Measurements from ENCODE around the gene PRDM16.

Gene PRDM16

GRCh38 chr1:3032371-3033039 lies 36.5 kb upstream of the PRDM16 start:
- DNase-seq (ENCODE audit: low read depth): no peak

DNA sequence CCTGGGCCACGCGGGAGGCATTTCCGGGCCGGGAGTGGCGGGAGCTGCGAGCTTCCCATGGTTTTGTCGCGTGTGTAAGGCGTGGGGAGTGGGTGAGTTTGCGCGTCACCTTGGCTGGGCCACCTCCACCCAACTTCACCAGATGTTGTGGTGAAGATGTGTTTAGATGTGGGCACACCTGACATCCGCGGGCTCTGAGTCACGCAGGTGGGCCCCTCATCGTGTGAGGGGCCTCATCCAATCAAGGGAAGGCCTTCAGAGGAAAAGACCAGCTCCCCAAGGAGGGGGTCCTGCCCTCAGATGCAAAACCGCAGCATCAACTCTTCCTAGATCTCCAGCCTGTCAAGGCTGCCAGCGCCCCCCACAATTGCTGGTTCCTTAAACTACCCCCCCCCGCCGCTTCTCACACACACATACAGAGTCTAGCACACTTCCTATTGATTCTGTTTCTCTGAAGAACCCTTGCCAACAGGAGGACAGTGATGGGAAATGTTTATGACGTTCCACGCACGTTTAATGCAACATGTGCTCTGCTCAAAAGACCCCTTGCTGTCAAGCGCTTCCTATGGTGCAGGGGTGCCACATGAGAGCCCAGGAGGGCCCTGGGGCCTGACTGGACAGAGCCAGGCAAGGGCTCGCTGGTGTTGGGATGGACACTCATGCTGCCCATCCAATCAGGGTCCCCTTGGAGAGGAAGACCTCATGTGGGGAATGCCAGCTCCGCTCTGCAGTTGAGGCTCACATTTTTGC lies 35.8 kb upstream of the PRDM16 start:
- DNase-seq (ENCODE audit: low read depth): peak; percentile 35

GRCh38 chr1:3033790-3034090 lies 35.3 kb upstream of the PRDM16 start:
- no peak for DNase-seq (ENCODE audit: low read depth)

DNA sequence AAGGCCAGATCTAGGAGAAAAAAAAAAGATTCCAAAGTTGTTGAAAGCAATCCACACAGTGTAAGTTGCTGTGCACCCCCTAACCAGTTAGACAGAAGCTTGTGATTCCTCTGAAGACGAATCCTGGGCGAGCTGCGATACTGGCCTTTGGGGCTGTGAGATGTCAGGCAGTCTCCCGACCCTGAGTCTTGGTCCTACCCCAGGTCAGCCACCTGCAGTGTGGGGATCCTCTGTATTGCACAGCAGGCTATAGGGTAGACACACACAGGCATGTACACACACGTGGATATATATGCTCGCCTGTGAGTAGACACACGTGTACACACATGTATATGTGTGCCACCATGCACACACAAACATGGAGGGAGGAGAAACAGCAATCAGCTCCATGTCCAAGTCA lies 34.8 kb upstream of the PRDM16 start:
- no peak for DNase-seq (ENCODE audit: low read depth)

DNA sequence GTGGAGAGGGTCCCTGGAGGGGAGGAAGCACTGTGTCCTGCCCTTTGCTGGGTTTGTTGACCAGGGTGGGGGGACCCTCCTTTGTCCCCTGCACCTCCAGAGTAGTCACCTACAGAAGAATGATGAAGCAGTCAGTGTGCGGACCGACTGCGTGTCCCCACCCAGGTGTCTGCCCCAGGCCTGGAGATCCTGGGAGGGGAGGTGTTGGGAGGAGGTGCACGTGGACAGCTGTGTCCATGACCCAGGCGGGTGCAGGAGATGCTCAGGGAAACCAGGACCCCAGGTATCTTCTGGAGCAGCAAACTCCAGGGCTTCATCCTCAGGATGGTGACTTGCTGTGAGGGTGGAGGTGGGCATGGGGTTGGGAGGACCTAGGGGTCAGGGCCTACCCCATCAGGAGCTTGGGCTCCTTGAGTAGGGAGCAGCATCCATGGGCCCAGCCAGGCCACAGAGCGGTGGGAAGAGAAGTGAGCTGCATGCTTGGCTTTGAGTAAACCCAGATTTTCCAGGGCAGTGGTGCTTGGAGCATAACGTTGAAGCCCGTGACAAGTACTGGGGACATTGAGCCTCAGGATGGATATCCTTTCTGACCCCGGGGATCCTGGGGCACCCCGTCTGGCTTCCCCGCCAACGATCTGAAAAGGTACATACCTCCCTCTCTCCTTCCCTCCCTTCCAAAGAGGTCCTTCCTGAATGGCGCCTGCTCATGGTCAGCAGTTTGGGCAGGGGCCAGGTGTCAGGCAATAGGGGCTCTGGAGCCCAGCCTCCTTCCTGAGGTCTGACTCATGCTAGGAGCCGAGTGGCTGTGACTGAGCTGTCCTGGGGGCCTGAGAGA lies 34.1 kb upstream of the PRDM16 start:
- DNase-seq (ENCODE audit: low read depth): no peak

- no peak for DNase-seq (ENCODE audit: low read depth)
These were observed 33.2 kb upstream of the PRDM16 start for GRCh38 chr1:3035563-3036446.

DNA sequence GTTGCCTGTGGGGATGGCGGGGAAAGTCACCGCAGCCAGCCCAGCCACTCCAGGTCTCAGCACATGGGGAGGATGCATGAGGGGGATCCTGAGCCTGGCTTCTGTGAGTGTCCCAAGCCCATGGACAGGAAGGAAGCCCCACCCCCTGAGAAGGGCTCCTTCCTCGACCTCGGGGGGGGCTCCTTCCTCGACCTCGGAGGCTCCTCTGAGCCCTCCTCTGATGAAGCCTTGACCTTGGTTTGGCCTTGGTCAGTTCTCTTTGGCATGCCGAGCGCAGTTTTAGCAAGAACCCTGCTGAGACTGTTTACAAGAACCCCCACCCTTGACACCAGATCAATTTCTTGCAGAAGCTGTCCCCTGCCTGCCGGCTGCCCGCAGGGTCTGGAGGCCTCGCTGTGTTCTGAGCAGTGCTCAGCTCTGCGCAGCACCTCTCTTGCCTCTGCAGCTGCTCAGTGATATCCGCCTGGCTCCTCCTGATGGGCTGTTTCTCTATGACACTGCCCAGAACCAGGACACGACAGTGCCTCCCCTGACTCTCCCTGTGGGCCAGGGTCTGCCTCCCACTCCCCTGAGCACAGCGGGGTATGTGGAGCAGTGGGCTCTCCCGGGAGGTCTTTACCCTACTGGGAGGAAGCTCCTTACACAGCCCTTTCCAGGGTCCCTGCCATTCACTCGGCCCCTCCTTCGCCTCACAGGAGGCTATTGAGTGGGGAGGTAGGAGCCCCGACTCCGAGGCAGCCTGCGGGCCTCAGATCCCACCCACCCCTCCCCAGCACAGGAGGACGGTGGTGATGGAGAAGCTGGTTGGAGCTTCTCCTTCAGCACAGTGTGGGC lies 32.3 kb upstream of the PRDM16 start:
- DNase-seq (ENCODE audit: low read depth): no peak

GRCh38 chr1:3037281-3038040 lies 31.5 kb upstream of the PRDM16 start:
- DNase-seq (ENCODE audit: low read depth): no peak

GRCh38 chr1:3038113-3038551 lies 30.9 kb upstream of the PRDM16 start:
- DNase-seq (ENCODE audit: low read depth): no peak

- no peak for DNase-seq (ENCODE audit: low read depth)
These were observed 30.3 kb upstream of the PRDM16 start for GRCh38 chr1:3038571-3039181.

DNA sequence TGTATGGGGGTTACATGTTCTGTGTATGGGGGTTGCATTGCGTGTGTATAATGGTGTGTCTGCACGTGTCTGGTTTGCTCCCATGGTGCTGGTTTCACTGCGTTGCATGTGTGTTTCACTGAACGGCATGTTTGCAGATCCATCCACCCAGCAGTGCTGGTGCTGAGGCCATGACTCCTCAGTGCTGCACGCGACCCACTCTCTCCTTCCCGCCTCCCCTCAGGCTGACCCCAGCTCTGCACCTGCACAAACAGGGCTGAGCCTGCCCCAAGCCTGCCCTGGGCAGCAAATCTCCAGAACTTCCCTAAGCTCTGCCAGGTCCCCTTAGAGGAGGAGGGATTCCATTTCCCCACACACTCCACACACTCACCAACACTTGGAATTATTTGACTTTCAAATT lies 29.0 kb upstream of the PRDM16 start:
- no peak for DNase-seq (ENCODE audit: low read depth)

- no peak for DNase-seq (ENCODE audit: low read depth)
These were observed 26.5 kb upstream of the PRDM16 start for GRCh38 chr1:3042481-3042880.

GRCh38 chr1:3049164-3049563 lies 19.8 kb upstream of the PRDM16 start:
- DNase-seq (ENCODE audit: low read depth): no peak

DNA sequence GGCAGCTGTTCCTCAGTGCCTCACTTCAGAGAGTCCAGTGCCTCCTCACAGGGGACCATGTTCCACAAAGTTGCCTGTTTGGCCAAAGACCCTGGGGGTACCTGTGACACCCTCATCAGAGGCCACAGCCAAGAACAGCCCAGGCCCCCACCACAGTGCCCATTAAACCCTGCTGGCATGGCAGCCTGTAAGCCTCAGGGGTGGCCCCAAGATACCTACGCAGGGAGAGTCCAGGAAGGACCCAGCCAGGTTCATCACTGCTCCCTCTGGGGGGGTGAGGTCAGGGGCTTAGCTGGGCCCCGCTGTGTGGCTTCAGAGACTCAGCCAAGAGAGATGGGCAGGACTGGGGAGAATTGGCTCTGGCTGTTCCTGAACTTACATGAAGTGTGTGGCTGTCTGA lies 19.1 kb upstream of the PRDM16 start:
- no peak for DNase-seq (ENCODE audit: low read depth)

GRCh38 chr1:3050603-3051002 lies 18.4 kb upstream of the PRDM16 start:
- no peak for DNase-seq (ENCODE audit: low read depth)

- DNase-seq (ENCODE audit: low read depth): no peak
These were observed 17.4 kb upstream of the PRDM16 start for GRCh38 chr1:3051270-3052268.

GRCh38 chr1:3052501-3052900 lies 16.5 kb upstream of the PRDM16 start:
- DNase-seq (ENCODE audit: low read depth): no peak

GRCh38 chr1:3053366-3053980 lies 15.5 kb upstream of the PRDM16 start:
- no peak for DNase-seq (ENCODE audit: low read depth)
